Measurements from ENCODE around the gene PDE1C. TPM values are rescaled to one million over a fixed set of nuclear protein-coding genes. Genes with fewer than 3 reads are reported as not detected.

PDE1C gene
- total RNA-seq, 2 experiments from 2014 or later: not detected

GRCh38 chr7:31979690-31980330, 90.4 kb downstream of the PDE1C start:
- H3K79me2 ChIP-seq (ENCODE audit: insufficient read depth, low read depth, low read length): no peaks in the 10 kb centered on the region
- no peak for DNase-seq (ENCODE audit: low spot score)
- intact Hi-C loops (cut with micrococcal nuclease; ENCODE audit: unreplicated experiment): no loop called here
- TF ChIP-seq, protein P1, sequence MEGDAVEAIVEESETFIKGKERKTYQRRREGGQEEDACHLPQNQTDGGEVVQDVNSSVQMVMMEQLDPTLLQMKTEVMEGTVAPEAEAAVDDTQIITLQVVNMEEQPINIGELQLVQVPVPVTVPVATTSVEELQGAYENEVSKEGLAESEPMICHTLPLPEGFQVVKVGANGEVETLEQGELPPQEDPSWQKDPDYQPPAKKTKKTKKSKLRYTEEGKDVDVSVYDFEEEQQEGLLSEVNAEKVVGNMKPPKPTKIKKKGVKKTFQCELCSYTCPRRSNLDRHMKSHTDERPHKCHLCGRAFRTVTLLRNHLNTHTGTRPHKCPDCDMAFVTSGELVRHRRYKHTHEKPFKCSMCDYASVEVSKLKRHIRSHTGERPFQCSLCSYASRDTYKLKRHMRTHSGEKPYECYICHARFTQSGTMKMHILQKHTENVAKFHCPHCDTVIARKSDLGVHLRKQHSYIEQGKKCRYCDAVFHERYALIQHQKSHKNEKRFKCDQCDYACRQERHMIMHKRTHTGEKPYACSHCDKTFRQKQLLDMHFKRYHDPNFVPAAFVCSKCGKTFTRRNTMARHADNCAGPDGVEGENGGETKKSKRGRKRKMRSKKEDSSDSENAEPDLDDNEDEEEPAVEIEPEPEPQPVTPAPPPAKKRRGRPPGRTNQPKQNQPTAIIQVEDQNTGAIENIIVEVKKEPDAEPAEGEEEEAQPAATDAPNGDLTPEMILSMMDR (conservative IDR thresholded peaks at IDR 0.05; ENCODE audit: low read length): no peak
- no peak for TF ChIP-seq EZH2phosphoT487 (IDR thresholded peaks at IDR 0.05; ENCODE audit: borderline replicate concordance, low read depth, low read length)
- H3K27ac ChIP-seq (ENCODE audit: low read depth, low read length, poor library complexity, severe bottlenecking): no peak overlapping the region
- H3K9me3 ChIP-seq (ENCODE audit: low read length): no peaks in the 10 kb centered on the region
- BruUV-seq (replicated peaks): no TSS peak
- H3K9me2 ChIP-seq (ENCODE audit: insufficient read depth, low read length): no peaks in the 10 kb centered on the region
- H3K4me2 ChIP-seq (ENCODE audit: low read length): no peak overlapping the region
- ChIA-PET CTCF (ENCODE audit: unreplicated experiment) (no interaction called here), POLR2A (no interaction called here)
- H4K20me1 ChIP-seq (ENCODE audit: insufficient read depth, low read length): no peaks in the 10 kb centered on the region
- H3K4me1 ChIP-seq (ENCODE audit: insufficient read depth, low read length, poor library complexity, severe bottlenecking): no peaks in the 10 kb centered on the region
- H3K36me3 ChIP-seq (ENCODE audit: insufficient read depth, low read length): no peaks in the 10 kb centered on the region
- H2AFZ ChIP-seq (ENCODE audit: low read length): no peak overlapping the region
- H3K4me3 ChIP-seq (ENCODE audit: low read depth, low read length, poor library complexity, severe bottlenecking): no peak overlapping the region

- CTCF ChIA-PET (ENCODE audit: unreplicated experiment): no interaction called here
- H3K9me2 ChIP-seq (ENCODE audit: insufficient read depth, low read length): no peaks in the 10 kb centered on the region
- H4K20me1 ChIP-seq (ENCODE audit: insufficient read depth, low read length): no peaks in the 10 kb centered on the region
- H3K27ac ChIP-seq (ENCODE audit: low read depth, low read length, poor library complexity, severe bottlenecking): no peak overlapping the region
- no peaks in the 10 kb centered on the region for H3K9me3 ChIP-seq (ENCODE audit: low read length)
- H3K4me2 ChIP-seq (ENCODE audit: low read length): no peak overlapping the region
- DNase-seq (ENCODE audit: low spot score): no peak
- no TSS peak for BruUV-seq (replicated peaks)
- H2AFZ ChIP-seq (ENCODE audit: low read length): no peak overlapping the region
- no peaks in the 10 kb centered on the region for H3K79me2 ChIP-seq (ENCODE audit: insufficient read depth, low read depth, low read length)
- TF ChIP-seq, protein P1 (conservative IDR thresholded peaks at IDR 0.05; ENCODE audit: low read length): no peak
- no peak for TF ChIP-seq EZH2phosphoT487 (IDR thresholded peaks at IDR 0.05; ENCODE audit: borderline replicate concordance, low read depth, low read length)
- intact Hi-C loops (cut with micrococcal nuclease; ENCODE audit: unreplicated experiment): no loop called here
- POLR2A ChIA-PET: no interaction called here
- H3K36me3 ChIP-seq (ENCODE audit: insufficient read depth, low read length): no peaks in the 10 kb centered on the region
- H3K4me3 ChIP-seq (ENCODE audit: low read depth, low read length, poor library complexity, severe bottlenecking): no peak overlapping the region
- H3K4me1 ChIP-seq (ENCODE audit: insufficient read depth, low read length, poor library complexity, severe bottlenecking): no peaks in the 10 kb centered on the region
These were observed 94.7 kb downstream of the PDE1C start for GRCh38 chr7:31975546-31975945.

DNA sequence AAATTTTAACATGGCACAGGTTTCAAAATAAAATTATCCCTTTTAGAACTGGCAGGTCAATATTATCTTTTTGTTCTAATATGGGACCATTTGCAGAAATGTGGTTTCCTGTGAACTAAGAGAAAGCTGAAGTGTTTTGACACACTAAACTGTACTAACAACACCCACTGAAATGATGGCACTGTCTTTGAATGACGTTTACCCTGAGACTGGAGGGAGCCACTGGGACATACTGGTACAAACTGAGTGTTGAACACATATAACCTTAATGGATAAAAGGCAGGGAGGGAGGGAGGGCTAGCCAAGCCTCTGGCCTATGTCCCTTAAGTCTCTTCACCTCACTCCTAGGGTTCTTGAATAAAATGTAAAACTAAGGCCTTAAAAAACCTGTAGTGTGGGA, 95.9 kb downstream of the PDE1C start:
- intact Hi-C loops (cut with micrococcal nuclease; ENCODE audit: unreplicated experiment): no loop called here
- POLR2A ChIA-PET: no interaction called here
- TF ChIP-seq, protein P1 (conservative IDR thresholded peaks at IDR 0.05; ENCODE audit: low read length): no peak
- TF ChIP-seq EZH2phosphoT487 (IDR thresholded peaks at IDR 0.05; ENCODE audit: borderline replicate concordance, low read depth, low read length): no peak

More for the DNA sequence above, 95.9 kb downstream of the PDE1C start:
- no peaks in the 10 kb centered on the region for H3K9me3 ChIP-seq (ENCODE audit: low read length)
- BruUV-seq (replicated peaks): no TSS peak
- CTCF ChIA-PET (ENCODE audit: unreplicated experiment): no interaction called here
- H3K27ac ChIP-seq (ENCODE audit: low read depth, low read length, poor library complexity, severe bottlenecking): no peak overlapping the region
- no peaks in the 10 kb centered on the region for H3K4me1 ChIP-seq (ENCODE audit: insufficient read depth, low read length, poor library complexity, severe bottlenecking)
- no peaks in the 10 kb centered on the region for H3K79me2 ChIP-seq (ENCODE audit: insufficient read depth, low read depth, low read length)
- H3K36me3 ChIP-seq (ENCODE audit: insufficient read depth, low read length): no peaks in the 10 kb centered on the region
- H3K4me3 ChIP-seq (ENCODE audit: low read depth, low read length, poor library complexity, severe bottlenecking): no peak overlapping the region
- H2AFZ ChIP-seq (ENCODE audit: low read length): no peak overlapping the region
- H3K4me2 ChIP-seq (ENCODE audit: low read length): no peak overlapping the region
- no peaks in the 10 kb centered on the region for H4K20me1 ChIP-seq (ENCODE audit: insufficient read depth, low read length)
- no peak for DNase-seq (ENCODE audit: low spot score)
- no peaks in the 10 kb centered on the region for H3K9me2 ChIP-seq (ENCODE audit: insufficient read depth, low read length)
